ENCODE data around the gene HLA-C. TPM values are rescaled to one million over a fixed set of nuclear protein-coding genes. Genes with fewer than 3 reads are reported as not detected.

HLA-C gene
- total RNA-seq, 2 experiments from 2014 or later = 1,977 to 1,996 TPM

DNA sequence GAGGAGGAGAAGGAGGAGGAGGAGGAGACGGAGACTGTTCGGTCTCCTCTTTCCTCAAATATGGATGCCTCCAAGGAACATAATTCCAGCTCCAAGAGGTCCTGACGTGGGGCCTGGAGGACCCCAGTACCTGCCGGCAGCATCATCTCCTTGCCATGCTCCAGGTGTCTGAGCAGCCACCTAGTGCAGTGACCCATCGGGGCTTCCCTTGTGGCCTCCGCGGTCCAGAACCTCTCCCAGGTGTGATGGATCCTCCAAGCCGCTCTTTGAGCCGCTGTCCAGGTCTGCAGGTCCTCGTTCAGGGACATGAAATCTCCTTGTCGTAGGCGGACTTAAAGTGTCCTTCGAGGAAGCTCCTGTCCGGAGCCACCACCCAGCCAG is 35.8 kb upstream of the HLA-C start:
- Mint-ChIP-seq H3K27me3 (peaks cover 16% of the 10 kb centered on the region), H3K4me3 (peak overlapping the region; percentile 95), H3K9me3 (no peaks in the 10 kb centered on the region), H3K4me1 (ENCODE audit: low read depth) (no peaks in the 10 kb centered on the region), H3K36me3 (ENCODE audit: low read depth) (no peaks in the 10 kb centered on the region), H3K27ac (no peak overlapping the region)
- no peak for DNase-seq
- Histone ChIP-seq H3K9me3 (ENCODE audit: control insufficient read depth in 1 of 2, insufficient read depth in 1 of 2, low read length in 2 of 2) (peaks cover 0 to 5% of the 10 kb centered on the region in 2 experiments), H3K4me1 (ENCODE audit: insufficient read depth, low read length) (peaks cover 18% of the 10 kb centered on the region), H3K27ac (ENCODE audit: low read depth in 1 of 2, low read length in 2 of 2) (no peak overlapping the region), H3K27me3 (ENCODE audit: control insufficient read depth in 1 of 2, insufficient read depth in 2 of 2, low read length in 2 of 2) (peaks cover 0 to 3% of the 10 kb centered on the region in 2 experiments), H3K36me3 (ENCODE audit: insufficient read depth, low read length) (no peaks in the 10 kb centered on the region), H3K4me3 (ENCODE audit: low read length) (peak overlapping the region; percentile 73)
- ChIA-PET POLR2A (interaction anchor here (0.6 to 2.1 kb wide), 14 partner anchors 10 to 625 kb away, joined by 3 to 28 read pairs (median 3); partner anchors contain the start of gene TCF19), CTCF (interaction anchor here (0.7 to 2.5 kb wide), 3 partner anchors 37 to 110 kb away, joined by 3 to 8 read pairs (median 3); no protein-coding TSS in a partner anchor)
- intact Hi-C loops (cut with DNase I, micrococcal nuclease) = loop anchor here in 1 of 2 experiments (2.0 to 5.0 kb wide), 2 partner anchors 35 to 39 kb away; partner anchors contain the start of gene HLA-C
- ATAC-seq (ENCODE audit: poor library complexity) = no peak
- TF ChIP-seq, protein P1, sequence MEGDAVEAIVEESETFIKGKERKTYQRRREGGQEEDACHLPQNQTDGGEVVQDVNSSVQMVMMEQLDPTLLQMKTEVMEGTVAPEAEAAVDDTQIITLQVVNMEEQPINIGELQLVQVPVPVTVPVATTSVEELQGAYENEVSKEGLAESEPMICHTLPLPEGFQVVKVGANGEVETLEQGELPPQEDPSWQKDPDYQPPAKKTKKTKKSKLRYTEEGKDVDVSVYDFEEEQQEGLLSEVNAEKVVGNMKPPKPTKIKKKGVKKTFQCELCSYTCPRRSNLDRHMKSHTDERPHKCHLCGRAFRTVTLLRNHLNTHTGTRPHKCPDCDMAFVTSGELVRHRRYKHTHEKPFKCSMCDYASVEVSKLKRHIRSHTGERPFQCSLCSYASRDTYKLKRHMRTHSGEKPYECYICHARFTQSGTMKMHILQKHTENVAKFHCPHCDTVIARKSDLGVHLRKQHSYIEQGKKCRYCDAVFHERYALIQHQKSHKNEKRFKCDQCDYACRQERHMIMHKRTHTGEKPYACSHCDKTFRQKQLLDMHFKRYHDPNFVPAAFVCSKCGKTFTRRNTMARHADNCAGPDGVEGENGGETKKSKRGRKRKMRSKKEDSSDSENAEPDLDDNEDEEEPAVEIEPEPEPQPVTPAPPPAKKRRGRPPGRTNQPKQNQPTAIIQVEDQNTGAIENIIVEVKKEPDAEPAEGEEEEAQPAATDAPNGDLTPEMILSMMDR (IDR thresholded peaks at IDR 0.05) = no peak

DNA sequence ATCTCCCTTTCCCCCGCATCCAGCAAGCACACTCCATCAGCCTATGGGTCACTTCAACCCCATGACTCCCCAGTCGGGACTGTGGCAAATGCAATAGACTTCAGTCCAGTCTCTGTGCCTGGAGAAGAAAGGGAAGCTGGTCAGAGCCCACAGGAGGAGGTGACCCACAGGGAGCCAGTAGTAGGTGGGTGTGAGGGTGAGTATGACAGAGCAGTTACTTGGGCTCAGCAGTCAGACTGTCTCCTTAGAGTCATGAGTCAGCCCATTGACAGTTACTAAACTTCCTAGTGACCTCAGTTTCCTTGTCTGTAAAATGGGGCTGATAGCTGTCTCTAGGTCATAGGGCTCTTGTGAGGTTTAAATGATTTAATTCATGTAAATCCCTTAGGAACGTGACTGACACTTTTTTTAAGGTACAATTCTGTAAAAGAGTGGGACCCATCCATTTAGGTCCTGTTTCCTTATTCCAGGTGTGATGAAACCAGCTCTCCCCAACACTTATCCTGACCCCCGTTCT is 33.9 kb upstream of the HLA-C start:
- peaks cover 4 to 7% of the 10 kb centered on the region in 2 experiments for H3K27me3 ChIP-seq (ENCODE audit: control insufficient read depth in 1 of 2, insufficient read depth in 2 of 2, low read length in 2 of 2)
- H3K4me1 Mint-ChIP-seq (ENCODE audit: low read depth) = no peaks in the 10 kb centered on the region
- H3K9me3 Mint-ChIP-seq = no peaks in the 10 kb centered on the region
- ATAC-seq (ENCODE audit: poor library complexity) = no peak
- H3K36me3 Mint-ChIP-seq (ENCODE audit: low read depth) = no peaks in the 10 kb centered on the region
- no peak overlapping the region for H3K27ac ChIP-seq (ENCODE audit: low read depth in 1 of 2, low read length in 2 of 2)
- H3K36me3 ChIP-seq (ENCODE audit: insufficient read depth, low read length) = no peaks in the 10 kb centered on the region
- peak overlapping the region; percentile 18 for H3K4me3 Mint-ChIP-seq
- TF ChIP-seq, protein P1 (IDR thresholded peaks at IDR 0.05) = no peak
- no peak for DNase-seq
- intact Hi-C loops (cut with DNase I, micrococcal nuclease) = loop anchor here in 1 of 2 experiments (5.0 kb wide), 1 partner anchor 33 kb away; the partner anchor contains the start of gene HLA-C
- ChIA-PET POLR2A (no interaction called here), CTCF (no interaction called here)
- no peak overlapping the region for H3K27ac Mint-ChIP-seq
- peaks cover 0 to 5% of the 10 kb centered on the region in 2 experiments for H3K9me3 ChIP-seq (ENCODE audit: control insufficient read depth in 1 of 2, insufficient read depth in 1 of 2, low read length in 2 of 2)
- peaks cover 18% of the 10 kb centered on the region for H3K4me1 ChIP-seq (ENCODE audit: insufficient read depth, low read length)
- no peak overlapping the region for H3K4me3 ChIP-seq (ENCODE audit: low read length)
- H3K27me3 Mint-ChIP-seq = peaks cover 20% of the 10 kb centered on the region

DNA sequence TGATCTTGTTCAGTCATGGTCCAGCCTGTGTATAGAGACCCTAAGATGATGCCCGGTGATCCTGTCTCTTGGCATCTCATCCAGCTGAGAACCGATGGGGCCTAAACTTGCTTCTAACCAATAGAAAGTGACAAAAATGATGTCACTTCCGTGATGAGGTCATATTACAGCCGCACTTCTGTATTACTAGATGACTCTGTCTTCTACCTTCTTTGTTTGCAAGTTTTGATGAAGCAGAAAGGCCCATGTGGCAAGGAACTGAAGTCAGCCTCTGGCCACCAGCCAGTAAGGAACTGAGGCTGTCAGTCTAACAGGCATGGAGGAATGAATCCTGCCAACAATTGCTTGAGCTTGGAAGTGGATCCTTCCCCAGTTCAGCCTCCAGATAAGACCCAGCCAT is 32.8 kb upstream of the HLA-C start:
- CTCF ChIA-PET = no interaction called here
- no peaks in the 10 kb centered on the region for H3K9me3 Mint-ChIP-seq
- POLR2A ChIA-PET = interaction anchor here (0.9 kb wide), 1 partner anchor 10 kb away, joined by 6 read pairs; no protein-coding TSS in a partner anchor

More for the DNA sequence above, 32.8 kb upstream of the HLA-C start:
- intact Hi-C loops (cut with DNase I, micrococcal nuclease) = loop anchor here in 1 of 2 experiments (5.0 kb wide), 1 partner anchor 32 kb away; the partner anchor contains the start of gene HLA-C
- Histone ChIP-seq H3K4me1 (ENCODE audit: insufficient read depth, low read length) (peaks cover 18% of the 10 kb centered on the region), H3K9me3 (ENCODE audit: control insufficient read depth in 1 of 2, insufficient read depth in 1 of 2, low read length in 2 of 2) (peaks cover 0 to 5% of the 10 kb centered on the region in 2 experiments), H3K36me3 (ENCODE audit: insufficient read depth, low read length) (no peaks in the 10 kb centered on the region), H3K27me3 (ENCODE audit: control insufficient read depth in 1 of 2, insufficient read depth in 2 of 2, low read length in 2 of 2) (peaks cover 4 to 7% of the 10 kb centered on the region in 2 experiments), H3K4me3 (ENCODE audit: low read length) (no peak overlapping the region), H3K27ac (ENCODE audit: low read depth in 1 of 2, low read length in 2 of 2) (no peak overlapping the region)
- ATAC-seq (ENCODE audit: poor library complexity) (no peak), DNase-seq (no peak)
- Mint-ChIP-seq H3K27ac (no peak overlapping the region), H3K27me3 (peaks cover 11% of the 10 kb centered on the region), H3K4me3 (no peak overlapping the region), H3K36me3 (ENCODE audit: low read depth) (no peaks in the 10 kb centered on the region), H3K4me1 (ENCODE audit: low read depth) (no peaks in the 10 kb centered on the region)
- TF ChIP-seq, protein P1 (IDR thresholded peaks at IDR 0.05) = no peak

All from CD4-positive, alpha-beta T cell (primary cell).